H9 (cell line): Measurements from ENCODE around the gene ARHGAP15. TPM values are rescaled to one million over a fixed set of nuclear protein-coding genes. Genes with fewer than 3 reads are reported as not detected.

Source experiments
- DNase-seq: peaks from one replicate; pipeline ENCODE4 v3.0.0-alpha.2; 2017
- H2AFZ ChIP-seq: one replicate; pipeline ENCODE4 v1.6.1; 2013; ENCODE audit warnings: mild to moderate bottlenecking, low read length, control low read depth, moderate library complexity
- H2AK5ac ChIP-seq: 2 replicates; pipeline ENCODE4 v1.6.1; 2013; ENCODE audit warnings: low read length, control low read depth, mixed read lengths; ENCODE audit not compliant: insufficient read length
- H2BK120ac ChIP-seq: one replicate; pipeline ENCODE4 v1.6.1; 2013; ENCODE audit warnings: low read depth, mild to moderate bottlenecking, low read length, control low read depth, inconsistent platforms; ENCODE audit not compliant: poor library complexity, severe bottlenecking
- H2BK12ac ChIP-seq: 2 replicates; pipeline ENCODE4 v1.6.1; 2013; ENCODE audit warnings: low read length, control low read depth, mixed read lengths, low read depth; ENCODE audit not compliant: insufficient read length
- H2BK15ac ChIP-seq: 2 replicates; pipeline ENCODE4 v1.6.1; 2013; ENCODE audit warnings: low read depth, low read length, control low read depth
- H2BK20ac ChIP-seq: one replicate; pipeline ENCODE4 v1.6.1; 2013; ENCODE audit warnings: low read depth, mild to moderate bottlenecking, low read length, control low read depth, inconsistent platforms; ENCODE audit not compliant: poor library complexity, severe bottlenecking
- H2BK5ac ChIP-seq: 2 replicates; pipeline ENCODE4 v1.6.1; 2013; ENCODE audit warnings: low read length, control low read depth, mixed read lengths; ENCODE audit not compliant: insufficient read length
- H3K14ac ChIP-seq: 2 replicates; pipeline ENCODE4 v1.6.1; 2013; ENCODE audit warnings: low read length, control low read depth; ENCODE audit not compliant: insufficient read depth
- H3K18ac ChIP-seq: 2 replicates; pipeline ENCODE4 v1.6.1; 2013; ENCODE audit warnings: low read depth, mild to moderate bottlenecking, mixed read lengths, low read length, control low read depth; ENCODE audit not compliant: insufficient read length
- H3K23ac ChIP-seq: 2 replicates; pipeline ENCODE4 v1.6.1; 2013; ENCODE audit warnings: low read length, control low read depth, mixed read lengths, low read depth; ENCODE audit not compliant: insufficient read length
- H3K23me2 ChIP-seq: 2 replicates; pipeline ENCODE4 v1.6.1; 2013; ENCODE audit warnings: low read depth, mild to moderate bottlenecking, mixed read lengths, low read length, control low read depth; ENCODE audit not compliant: insufficient read length, poor library complexity, severe bottlenecking
- H3K27ac ChIP-seq: 2 replicates; pipeline ENCODE4 v1.5.1; 2013; ENCODE audit warnings: low read length, control low read depth, mixed read lengths, low read depth; ENCODE audit not compliant: insufficient read length
- H3K27me3 ChIP-seq: 2 replicates; pipeline ENCODE4 v1.6.1; 2013; ENCODE audit warnings: low read length, control low read depth, inconsistent platforms; ENCODE audit not compliant: insufficient read depth
- H3K4ac ChIP-seq: 2 replicates; pipeline ENCODE4 v1.6.1; 2013; ENCODE audit warnings: low read depth, mild to moderate bottlenecking, control low read depth, inconsistent platforms, low read length, moderate library complexity
- H3K4me1 ChIP-seq: 2 replicates; pipeline ENCODE4 v1.6.1; 2013; ENCODE audit warnings: low read length, control low read depth, inconsistent platforms; ENCODE audit not compliant: insufficient read depth
- H3K4me2 ChIP-seq: 2 replicates; pipeline ENCODE4 v1.6.1; 2013; ENCODE audit warnings: low read length, control low read depth, mixed read lengths; ENCODE audit not compliant: insufficient read length, insufficient read depth
- H3K56ac ChIP-seq: 2 replicates; pipeline ENCODE4 v1.6.1; 2013; ENCODE audit warnings: low read depth, mild to moderate bottlenecking, mixed read lengths, low read length, control low read depth; ENCODE audit not compliant: insufficient read length
- H3K79me1 ChIP-seq: 2 replicates; pipeline ENCODE4 v1.6.1; 2013; ENCODE audit warnings: low read depth, mild to moderate bottlenecking, moderate library complexity, low read length, control low read depth, inconsistent platforms; ENCODE audit not compliant: insufficient read depth, poor library complexity, severe bottlenecking
- H3K79me2 ChIP-seq: 2 replicates; pipeline ENCODE4 v1.6.1; 2013; ENCODE audit warnings: low read length, control low read depth, inconsistent platforms; ENCODE audit not compliant: insufficient read depth
- H3K9ac ChIP-seq: 2 replicates; pipeline ENCODE4 v1.6.1; 2013; ENCODE audit warnings: low read length, control low read depth, mixed read lengths; ENCODE audit not compliant: insufficient read length; ENCODE audit errors: extremely low read depth
- H3K9me3 ChIP-seq: one replicate; pipeline ENCODE4 v1.6.1; 2013; ENCODE audit warnings: low read depth, low read length, inconsistent platforms; ENCODE audit not compliant: control insufficient read depth
- H3T11ph ChIP-seq: one replicate; pipeline ENCODE4 v1.6.1; 2013; ENCODE audit warnings: mild to moderate bottlenecking, low read length, control low read depth, inconsistent platforms
- H4K20me1 ChIP-seq: one replicate; pipeline ENCODE4 v1.6.1; 2013; ENCODE audit not compliant: control insufficient read depth, insufficient read length, insufficient read depth
- H4K5ac ChIP-seq: 2 replicates; pipeline ENCODE4 v1.6.1; 2013; ENCODE audit warnings: low read depth, mild to moderate bottlenecking, mixed read lengths, low read length, control low read depth; ENCODE audit not compliant: insufficient read length
- H4K8ac ChIP-seq: replicated peaks from 2 replicates; pipeline ENCODE4 v1.6.1; 2013; ENCODE audit warnings: low read length, control low read depth, mixed read lengths, low read depth; ENCODE audit not compliant: insufficient read length
- H4K91ac ChIP-seq: 2 replicates; pipeline ENCODE4 v1.6.1; 2013; ENCODE audit warnings: low read depth, mild to moderate bottlenecking, moderate library complexity, mixed read lengths, low read length, control low read depth; ENCODE audit not compliant: insufficient read length
- H3K27ac Mint-ChIP-seq, 3 experiments: 2 replicates in 2 of 3; 3 replicates in 1 of 3; pipeline ENCODE4 v1.8.0; 2020 to 2021; ENCODE audit warnings: mixed read lengths in 3 of 3, mild to moderate bottlenecking in 1 of 3, moderate library complexity in 1 of 3
- H3K27me3 Mint-ChIP-seq: 2 replicates; pipeline ENCODE4 v1.8.0; 2021; ENCODE audit warnings: low read depth, mild to moderate bottlenecking, moderate library complexity, mixed read lengths
- H3K36me3 Mint-ChIP-seq, 3 experiments: 2 replicates in 2 of 3; 3 replicates in 1 of 3; pipeline ENCODE4 v1.8.0; 2020 to 2021; ENCODE audit warnings: low read depth in 3 of 3, mixed read lengths in 3 of 3; ENCODE audit not compliant: insufficient read depth in 1 of 3
- H3K4me1 Mint-ChIP-seq, 2 experiments: 2 replicates each; pipeline ENCODE4 v1.8.0; 2020; ENCODE audit warnings: mixed read lengths in 2 of 2
- H3K4me3 Mint-ChIP-seq, 2 experiments: 2 replicates in 1 of 2; 3 replicates in 1 of 2; pipeline ENCODE4 v1.8.0; 2020 to 2021; ENCODE audit warnings: mild to moderate bottlenecking in 2 of 2, mixed read lengths in 2 of 2, moderate library complexity in 1 of 2
- H3K9me3 Mint-ChIP-seq, 2 experiments: 2 replicates in 1 of 2; 3 replicates in 1 of 2; pipeline ENCODE4 v1.8.0; 2020; ENCODE audit warnings: mild to moderate bottlenecking in 2 of 2, mixed read lengths in 2 of 2, moderate library complexity in 1 of 2
- CTCF ChIP-seq: fragments of 200-600 bp; sonication (generic); conservative IDR thresholded peaks from 3 replicates; pipeline ENCODE4 v1.8.0; 2021; ENCODE audit warnings: antibody characterized with exemption, mild to moderate bottlenecking
- WGBS: extraction: QIAGEN DNeasy Blood & Tissue Kit; methylation state at CpG from one replicate; pipeline ENCODE4 v1.1.7; 2013; ENCODE audit warnings: missing lambda C conversion rate, low lambda C conversion rate, mixed read lengths; ENCODE audit not compliant: insufficient read length; ENCODE audit errors: extremely low coverage; 5-methylcytosine and 5-hydroxymethylcytosine counted together
- total RNA-seq: library from RNA; stranded (reverse); gene quantifications from 2 replicates; pipeline ENCODE4 v1.2.1, GENCODE V29; 2021

Gene ARHGAP15
- total RNA-seq, 1 experiment from 2014 or later: not detected

DNA sequence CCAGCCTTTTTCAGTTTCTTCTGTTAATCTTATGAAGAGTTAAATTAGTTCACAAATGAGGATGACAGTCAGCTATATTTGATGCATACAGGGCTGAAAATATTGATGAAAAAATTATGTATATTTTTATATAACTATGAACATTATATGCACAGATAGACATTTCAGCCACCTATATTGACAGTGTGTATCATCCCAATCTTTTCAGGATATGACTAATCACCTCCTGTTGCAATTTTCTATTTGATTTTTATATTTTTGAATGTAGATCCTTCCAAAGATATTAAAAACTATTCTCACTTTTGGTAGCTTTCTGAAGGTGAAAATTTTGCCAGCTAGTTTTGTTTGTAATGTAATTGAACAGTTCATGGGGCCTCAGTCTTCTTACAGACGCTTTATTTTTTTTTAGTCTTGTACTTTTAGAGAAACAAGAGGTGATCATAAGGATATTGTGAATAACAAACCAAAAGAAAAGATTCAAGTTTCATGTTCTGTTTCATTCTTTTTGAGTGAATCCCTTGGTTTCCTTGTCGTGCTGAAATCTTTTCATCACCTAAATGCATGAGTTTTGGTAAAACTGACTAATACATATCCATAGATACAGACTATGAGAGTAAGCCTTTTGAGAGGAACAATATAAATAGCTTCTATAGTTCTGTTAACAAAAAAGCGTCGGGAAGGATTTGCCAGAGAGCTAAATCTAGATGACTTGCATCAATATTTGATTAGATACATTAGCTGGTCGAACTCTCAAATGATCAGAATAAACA is 123.1 kb downstream of the ARHGAP15 start:
- H4K8ac ChIP-seq: no peak overlapping the region
- H2BK15ac ChIP-seq: no peak overlapping the region
- no peak overlapping the region for H2AFZ ChIP-seq
- no peak for DNase-seq
- H3K27me3 Mint-ChIP-seq: no peaks in the 10 kb centered on the region
- H3K56ac ChIP-seq: no peak overlapping the region
- H3K4me3 Mint-ChIP-seq: no peak overlapping the region
- H2BK12ac ChIP-seq: no peak overlapping the region
- H3K27ac ChIP-seq: no peak overlapping the region
- no peak overlapping the region for H2AK5ac ChIP-seq
- H3K9me3 ChIP-seq: no peaks in the 10 kb centered on the region
- H3K23me2 ChIP-seq: no peaks in the 10 kb centered on the region
- H3K79me1 ChIP-seq: no peaks in the 10 kb centered on the region
- no peaks in the 10 kb centered on the region for H3K79me2 ChIP-seq
- no peak for TF ChIP-seq CTCF
- no peak overlapping the region for H3K4ac ChIP-seq
- H3K4me1 ChIP-seq: no peaks in the 10 kb centered on the region
- no peak overlapping the region for H4K91ac ChIP-seq
- H3K4me1 Mint-ChIP-seq: peaks cover 0 to 5% of the 10 kb centered on the region in 2 experiments; a peak in 1 of 4 replicates
- WGBS: no CpG with 5 or more reads among the region's 5 CpGs
- no peak overlapping the region for H3K9ac ChIP-seq
- no peak overlapping the region for H3K27ac Mint-ChIP-seq
- H3K14ac ChIP-seq: no peak overlapping the region
- no peak overlapping the region for H4K5ac ChIP-seq
- no peak overlapping the region for H3K23ac ChIP-seq
- no peaks in the 10 kb centered on the region for H3K27me3 ChIP-seq
- H3K4me2 ChIP-seq: no peak overlapping the region
- H2BK5ac ChIP-seq: no peak overlapping the region
- no peak overlapping the region for H2BK120ac ChIP-seq
- no peaks in the 10 kb centered on the region for H3K36me3 Mint-ChIP-seq
- H3K9me3 Mint-ChIP-seq: no peaks in the 10 kb centered on the region
- no peak overlapping the region for H3T11ph ChIP-seq
- no peak overlapping the region for H3K18ac ChIP-seq
- H2BK20ac ChIP-seq: no peak overlapping the region
- H4K20me1 ChIP-seq: no peaks in the 10 kb centered on the region
